Measurements from ENCODE around the gene GRM5. TPM values are rescaled to one million over a fixed set of nuclear protein-coding genes. Genes with fewer than 3 reads are reported as not detected.

GRM5 gene
- total RNA-seq, 4 donors from 2014 or later: 0.81 TPM; not detected in 3

- no peak overlapping the region for H3K4me3 ChIP-seq (replicated peaks in 1 of 3)
- H3K9me3 ChIP-seq: no peaks in the 10 kb centered on the region
- no peaks in the 10 kb centered on the region for H3K36me3 ChIP-seq
- DNase-seq: no peak
- TF ChIP-seq POLR2A (IDR thresholded peaks at IDR 0.05): no peak
- TF ChIP-seq CTCF (IDR thresholded peaks at IDR 0.05): no peak
- intact Hi-C loops (cut with DNase I): loop anchor here (5.0 kb wide), 1 partner anchor 309 kb away; no protein-coding TSS in a partner anchor
- no peak overlapping the region for H3K27ac ChIP-seq
- H3K27me3 ChIP-seq: no peaks in the 10 kb centered on the region
- H3K4me1 ChIP-seq: peaks cover 3 to 4% of the 10 kb centered on the region in 2 donors
- WGBS, 2 donors: 89 to 91% methylated on average over 6 of the region's 6 CpGs
These were observed 524.8 kb downstream of the GRM5 start for GRCh38 chr11:88541006-88541405.

- Histone ChIP-seq H3K36me3 (no peaks in the 10 kb centered on the region), H3K9me3 (no peaks in the 10 kb centered on the region), H3K27ac (no peak overlapping the region), H3K4me1 (no peaks in the 10 kb centered on the region), H3K4me3 (replicated peaks in 1 of 3) (no peak overlapping the region), H3K27me3 (no peaks in the 10 kb centered on the region)
- 71 to 77% methylated on average over 1 of the region's 1 CpG for whole genome bisulfite sequencing, 2 donors
- TF ChIP-seq CTCF (IDR thresholded peaks at IDR 0.05): no peak
- TF ChIP-seq POLR2A (IDR thresholded peaks at IDR 0.05): no peak
- DNase-seq: no peak
- intact Hi-C loops (cut with DNase I): no loop called here
These were observed 527.7 kb downstream of the GRM5 start for GRCh38 chr11:88538098-88538497.

- H3K36me3 ChIP-seq: no peaks in the 10 kb centered on the region
- no peak overlapping the region for H3K4me3 ChIP-seq (replicated peaks in 1 of 3)
- no peaks in the 10 kb centered on the region for H3K4me1 ChIP-seq
- TF ChIP-seq CTCF (IDR thresholded peaks at IDR 0.05) (no peak), POLR2A (IDR thresholded peaks at IDR 0.05) (no peak)
- no peaks in the 10 kb centered on the region for H3K27me3 ChIP-seq
- H3K9me3 ChIP-seq: no peaks in the 10 kb centered on the region
- no peak overlapping the region for H3K27ac ChIP-seq
- DNase-seq: no peak
- intact Hi-C loops (cut with DNase I): no loop called here
- WGBS, 2 donors: 48 to 50% methylated on average over 2 of the region's 2 CpGs
These were observed 528.2 kb downstream of the GRM5 start for GRCh38 chr11:88537613-88538012.

- TF ChIP-seq POLR2A (IDR thresholded peaks at IDR 0.05): no peak
- no peak for TF ChIP-seq CTCF (IDR thresholded peaks at IDR 0.05)
- Histone ChIP-seq H3K9me3 (no peaks in the 10 kb centered on the region), H3K27ac (no peak overlapping the region), H3K4me3 (replicated peaks in 1 of 3) (no peak overlapping the region), H3K4me1 (no peaks in the 10 kb centered on the region), H3K27me3 (no peaks in the 10 kb centered on the region), H3K36me3 (no peaks in the 10 kb centered on the region)
- WGBS, 2 donors: 82 to 88% methylated on average over 3 of the region's 3 CpGs
- DNase-seq: no peak
- intact Hi-C loops (cut with DNase I): no loop called here
These were observed 529.0 kb downstream of the GRM5 start for GRCh38 chr11:88536616-88537265.

GRCh38 chr11:88535916-88536547, 529.8 kb downstream of the GRM5 start:
- H3K9me3 ChIP-seq: no peaks in the 10 kb centered on the region
- no peaks in the 10 kb centered on the region for H3K27me3 ChIP-seq
- intact Hi-C loops (cut with DNase I): no loop called here
- TF ChIP-seq POLR2A (IDR thresholded peaks at IDR 0.05) (no peak), CTCF (IDR thresholded peaks at IDR 0.05) (no peak)
- H3K27ac ChIP-seq: no peak overlapping the region
- H3K4me3 ChIP-seq (replicated peaks in 1 of 3): no peak overlapping the region
- 66 to 70% methylated on average over 2 of the region's 2 CpGs for WGBS, 2 donors
- no peak for DNase-seq
- H3K36me3 ChIP-seq: no peaks in the 10 kb centered on the region
- H3K4me1 ChIP-seq: no peaks in the 10 kb centered on the region

All from thyroid gland (tissue), 4 donors.